Measurements from ENCODE around the gene IP6K2.

Gene IP6K2

DNA sequence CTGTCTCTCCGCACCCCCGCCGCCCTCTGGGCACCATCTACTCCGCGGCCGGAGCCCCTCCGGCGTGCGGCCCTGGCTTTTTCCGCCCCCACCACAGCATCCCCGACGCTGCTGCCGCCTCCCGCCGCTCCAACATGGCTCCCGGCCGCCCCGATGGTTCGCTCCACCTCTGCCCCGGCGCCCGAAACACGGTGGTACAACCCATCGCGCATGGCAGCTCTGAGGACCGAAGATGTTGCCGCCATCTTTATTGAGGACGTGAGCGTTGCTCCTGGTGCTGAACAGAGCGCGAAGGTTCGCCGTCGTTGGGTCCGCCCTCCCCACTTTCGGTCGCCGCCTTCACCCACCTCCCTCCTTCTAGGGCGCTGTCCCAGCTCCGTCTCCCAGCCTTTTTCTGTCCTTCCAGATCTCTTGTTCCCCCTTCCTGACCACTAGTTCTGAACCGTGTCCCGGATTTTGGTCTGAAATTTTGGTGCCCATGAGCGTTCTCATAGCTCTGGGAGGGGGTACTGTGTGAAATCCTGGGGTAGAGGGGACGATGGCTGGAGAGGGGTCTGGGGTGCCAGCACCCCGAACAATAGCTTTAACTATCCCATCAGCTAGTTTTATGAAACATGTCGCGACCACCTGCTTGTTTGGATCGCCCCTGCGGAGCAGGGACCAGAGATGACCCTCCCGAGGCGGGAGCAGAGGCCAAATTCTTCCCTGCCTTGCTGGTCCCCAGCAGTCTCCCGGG, 54.1 kb downstream of the IP6K2 start, which contains the start of gene CELSR3:
CELSR3 (minus strand) TSS at position 134 of the 736 bp plus-strand sequence. CDS start 252 bp downstream, outside the sequence.
- peak; percentile 66 for DNase-seq

DNA sequence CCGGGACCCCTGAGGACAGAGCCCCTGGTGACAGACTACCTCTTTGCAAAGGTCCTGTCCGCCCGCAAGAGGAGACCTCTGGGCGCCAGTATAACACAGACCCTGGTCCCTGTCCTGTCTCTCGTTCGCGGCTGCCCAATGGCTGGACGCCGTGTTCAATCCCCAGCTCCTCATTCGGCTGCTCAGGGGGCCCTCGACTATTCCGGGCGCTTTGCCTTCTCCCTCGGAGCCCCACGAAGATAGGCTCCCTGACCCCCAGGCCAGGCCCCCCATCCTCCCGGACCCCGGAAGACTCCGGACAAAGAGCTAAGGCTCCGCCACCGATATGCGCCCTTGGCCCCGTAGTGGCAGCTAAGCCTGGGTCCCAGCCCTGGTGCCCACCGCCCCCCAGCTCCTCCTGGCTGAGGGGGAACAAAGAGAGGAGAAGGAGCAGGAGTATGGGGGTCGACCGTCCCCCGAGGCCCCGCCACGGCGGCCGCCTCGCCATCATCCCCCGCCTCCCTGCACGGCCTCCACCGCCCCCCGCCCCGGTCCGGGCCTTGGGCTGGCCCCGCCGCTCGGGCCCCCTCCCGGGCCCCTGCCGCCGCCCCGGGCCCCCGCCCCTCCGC, 54.8 kb downstream of the IP6K2 start:
- DNase-seq = no peak

DNA sequence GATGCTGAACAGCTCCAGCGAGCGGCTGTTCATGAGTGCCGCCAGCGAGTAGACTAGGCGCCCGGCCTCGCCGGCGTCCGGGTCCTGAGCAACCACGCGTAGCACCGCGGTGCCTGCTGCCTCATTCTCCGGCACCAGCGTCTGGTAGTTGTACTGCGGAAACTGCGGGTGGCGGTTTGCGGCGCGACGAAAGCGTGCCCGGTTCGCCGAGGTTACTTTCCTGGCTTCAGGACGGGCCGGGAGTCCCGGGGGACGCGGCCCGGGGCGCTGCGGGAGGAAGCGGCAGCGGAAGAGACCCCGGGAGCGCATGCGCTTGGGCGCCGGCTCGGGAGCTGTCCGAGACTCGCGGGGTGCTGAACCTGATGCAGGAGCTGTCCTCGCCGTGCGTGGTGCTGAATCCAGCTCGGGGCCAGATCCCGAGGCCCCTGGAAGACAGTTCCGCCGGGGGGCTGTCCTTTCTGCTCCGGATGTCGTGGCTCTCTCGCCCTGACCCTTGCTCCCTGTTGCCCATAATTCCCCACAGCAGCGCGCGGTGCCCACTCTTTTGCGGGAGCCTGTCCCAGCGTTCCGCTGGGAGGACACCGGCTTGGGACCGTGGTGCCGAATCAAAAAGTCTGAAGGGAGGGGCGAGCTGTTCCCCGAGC, 55.4 kb downstream of the IP6K2 start:
- no peak for DNase-seq

DNA sequence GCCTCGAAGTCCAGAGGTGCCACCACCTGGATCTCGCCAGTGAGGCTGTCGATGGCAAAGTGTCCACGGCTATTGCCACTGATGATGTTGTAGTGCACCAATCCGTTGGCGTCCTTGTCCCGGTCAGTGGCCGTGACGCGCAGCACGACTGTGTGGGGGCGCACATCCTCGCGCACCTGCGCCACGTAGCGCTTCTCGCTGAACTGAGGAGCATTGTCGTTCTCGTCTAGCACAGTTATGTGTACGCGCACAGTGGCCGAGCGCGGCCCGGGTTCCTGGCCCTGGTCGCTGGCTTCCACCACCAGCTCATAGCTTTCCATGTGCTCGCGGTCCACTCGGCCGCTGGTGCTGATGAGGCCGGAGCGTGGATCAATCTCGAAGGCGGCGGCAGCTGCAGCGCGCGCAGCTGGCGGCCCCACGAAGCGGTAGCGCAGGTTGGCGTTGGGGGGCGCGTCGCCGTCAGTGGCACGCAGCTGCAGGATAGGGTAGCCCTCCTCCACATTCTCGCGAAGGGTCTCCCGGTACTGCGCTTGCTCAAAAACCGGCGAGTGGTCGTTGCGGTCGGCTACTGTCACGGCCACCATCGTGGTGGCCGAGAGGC, 56.1 kb downstream of the IP6K2 start:
- DNase-seq = no peak

DNA sequence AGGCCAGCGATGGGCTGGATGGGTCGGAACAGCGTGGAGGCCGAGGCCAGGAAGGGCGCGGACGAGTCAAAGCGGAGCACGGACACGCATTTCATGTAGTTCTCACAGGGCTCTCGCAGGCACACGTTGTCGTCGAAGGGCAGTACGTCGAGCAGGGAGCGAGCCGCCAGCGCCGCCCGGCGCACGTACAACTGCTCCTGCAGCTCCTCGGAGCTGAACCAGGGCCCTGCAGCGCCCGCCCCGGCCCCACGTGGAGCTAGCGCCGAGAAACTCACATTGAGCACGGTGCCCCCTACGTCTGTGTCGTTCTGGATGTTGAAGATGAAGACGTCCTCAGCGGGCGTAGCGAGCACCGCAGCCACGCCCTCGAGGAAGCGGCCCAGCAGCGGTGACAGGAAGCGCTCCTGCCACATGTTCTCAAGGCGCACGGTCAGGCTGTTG, 60.2 kb downstream of the IP6K2 start:
- DNase-seq = no peak

DNA sequence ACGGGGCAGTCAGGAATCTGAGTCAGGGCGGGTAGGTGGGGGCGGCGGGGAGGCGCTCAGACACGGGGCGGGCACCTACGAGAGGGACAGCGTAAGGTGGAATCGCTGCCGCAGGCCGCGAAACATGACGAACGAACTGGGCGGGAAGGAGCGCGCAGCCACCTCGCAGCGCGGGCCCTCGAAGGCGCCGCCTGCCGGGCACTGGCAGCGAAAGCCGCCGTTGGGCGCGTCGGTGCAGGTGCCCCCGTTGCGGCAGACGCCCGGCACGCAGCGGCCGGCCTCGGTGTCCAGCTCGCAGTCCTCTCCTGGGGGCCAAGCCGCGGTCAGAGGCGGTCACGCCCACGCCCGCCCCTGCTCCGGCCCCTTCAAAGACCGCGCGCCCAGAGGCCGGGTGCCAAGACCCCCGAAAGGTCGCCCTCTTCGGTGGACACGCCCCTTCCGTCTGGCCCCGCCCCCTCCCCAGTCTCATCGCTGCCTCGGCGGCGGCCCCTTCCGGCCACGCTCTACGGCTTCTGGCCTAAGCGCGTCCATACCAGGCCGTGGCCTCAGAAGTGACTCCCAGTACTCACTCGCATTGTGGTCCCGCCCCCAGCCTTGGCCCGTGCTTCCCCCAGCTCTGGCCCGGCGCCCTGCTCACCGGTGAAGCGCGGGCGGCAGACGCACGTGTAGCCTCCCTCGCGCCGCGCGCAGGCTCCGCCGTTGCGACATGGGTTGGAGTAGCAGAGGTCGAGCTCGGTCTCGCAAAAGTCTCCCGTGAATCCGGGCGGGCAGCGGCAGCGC, 60.8 kb downstream of the IP6K2 start:
- no peak for DNase-seq

DNA sequence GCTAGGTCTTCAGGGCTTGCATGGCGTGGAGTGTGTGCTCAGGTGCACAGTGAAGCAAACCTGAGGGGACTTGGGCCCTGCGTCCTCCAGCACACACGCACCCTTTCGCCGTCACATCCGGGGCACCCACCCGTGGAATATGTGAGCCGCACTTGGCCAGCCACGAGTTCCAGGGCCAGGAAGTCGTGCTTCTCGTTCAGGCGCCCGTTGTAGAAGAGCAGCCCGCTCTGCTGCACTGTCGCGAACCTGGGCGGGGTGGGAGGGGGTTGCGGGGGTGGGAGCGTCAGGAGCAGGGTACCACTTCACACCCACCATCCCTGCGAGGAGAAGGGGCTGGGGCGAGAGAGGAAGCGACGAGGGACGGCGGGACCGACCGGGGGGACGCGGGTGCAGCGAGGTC, 61.4 kb downstream of the IP6K2 start:
- DNase-seq = no peak

DNA sequence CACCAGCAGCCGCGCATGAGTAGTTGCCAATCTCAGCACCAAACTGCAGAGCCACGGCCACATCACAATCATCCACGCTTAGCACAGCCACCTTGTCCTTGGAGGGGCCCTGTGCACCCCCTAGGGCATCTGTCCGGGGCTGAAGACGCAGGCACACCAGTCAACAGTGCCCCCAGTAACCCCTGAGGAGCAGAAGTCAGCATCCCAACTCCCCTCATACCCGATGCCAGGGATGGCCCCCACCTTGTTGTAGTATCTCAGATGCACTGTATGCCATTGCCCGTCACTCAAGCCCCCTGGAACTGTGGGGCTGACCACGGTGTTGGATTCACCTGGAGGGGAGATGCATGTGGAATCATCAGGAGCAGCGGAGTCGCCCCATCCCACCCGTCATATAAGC, 62.0 kb downstream of the IP6K2 start:
- DNase-seq = no peak

DNA sequence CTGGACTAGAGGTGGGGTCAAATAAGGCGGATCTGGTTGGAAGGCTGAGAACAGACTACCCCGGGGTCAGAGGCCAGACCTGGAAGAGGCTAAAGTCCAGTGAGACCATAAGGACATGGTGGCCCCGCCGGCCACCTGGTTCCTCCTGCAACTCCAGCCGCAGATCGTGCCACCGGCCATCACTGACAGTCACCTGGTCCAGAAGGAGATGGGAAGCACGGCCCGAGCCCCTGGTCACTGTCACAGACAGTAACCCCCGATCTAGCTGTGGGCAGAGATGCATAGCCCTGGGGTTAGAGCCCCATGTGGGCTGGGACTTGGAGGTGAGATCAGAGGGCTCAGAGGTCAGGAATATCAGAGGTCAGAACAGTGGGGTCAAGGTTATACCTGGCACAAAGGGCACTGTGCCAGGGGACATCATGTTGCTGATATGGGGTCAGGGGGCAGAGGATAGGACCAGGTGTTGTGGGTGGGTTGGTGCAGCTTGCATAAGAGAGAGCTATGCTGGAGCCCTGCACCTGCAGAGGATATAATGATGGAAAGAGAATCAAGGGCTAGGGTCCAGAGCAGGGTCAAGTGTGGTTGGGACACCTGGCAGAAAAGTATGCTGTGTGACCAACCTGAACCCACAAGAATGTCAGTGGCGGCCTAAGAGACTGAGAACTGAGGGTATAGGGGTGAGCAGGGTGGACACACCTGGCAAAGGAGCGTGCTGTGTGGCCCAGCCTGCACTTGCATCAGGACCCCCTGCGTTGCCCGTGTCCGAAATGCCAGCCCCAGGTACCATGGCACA, 63.9 kb downstream of the IP6K2 start:
- DNase-seq = no peak

DNA sequence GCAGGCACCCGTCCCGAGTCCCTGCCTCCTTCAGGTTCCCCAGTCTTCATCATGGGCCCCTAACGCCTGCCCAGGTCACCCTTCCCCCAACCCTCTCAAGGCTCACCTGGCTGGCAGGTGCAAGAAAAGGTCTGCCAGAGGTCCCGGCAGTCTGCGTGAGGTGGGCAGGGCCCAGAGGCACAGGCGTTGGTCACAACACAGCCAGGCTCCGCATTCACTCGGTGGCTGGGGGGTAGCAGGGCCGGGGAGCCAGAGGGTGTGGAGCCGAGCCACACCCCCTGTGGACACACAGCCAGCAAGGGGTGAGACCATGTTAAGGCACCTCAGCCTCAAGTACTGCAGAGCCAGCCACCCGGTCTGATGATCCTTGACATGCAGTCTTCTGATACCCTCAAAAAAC, 65.2 kb downstream of the IP6K2 start:
- DNase-seq = no peak

DNA sequence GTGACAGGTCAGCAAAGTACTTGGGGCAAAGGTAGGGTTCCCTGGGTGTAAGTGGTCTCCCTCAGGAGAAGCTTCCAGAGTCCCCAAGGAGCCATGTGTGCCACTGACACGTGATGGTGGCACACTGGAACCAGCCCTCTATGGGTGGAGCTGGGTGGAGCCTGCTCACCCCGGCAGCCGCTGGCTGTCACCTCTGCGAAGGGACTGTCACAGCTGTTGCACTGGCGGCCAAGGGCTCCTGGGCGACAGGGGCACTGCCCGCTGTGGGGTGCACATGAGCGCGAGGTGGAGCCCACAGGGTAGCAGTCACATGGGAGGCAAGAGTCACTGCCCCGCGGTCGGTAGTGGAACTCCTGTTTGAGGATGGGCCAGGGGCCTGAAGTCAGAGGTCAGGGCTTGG, 66.3 kb downstream of the IP6K2 start:
- DNase-seq = no peak

DNA sequence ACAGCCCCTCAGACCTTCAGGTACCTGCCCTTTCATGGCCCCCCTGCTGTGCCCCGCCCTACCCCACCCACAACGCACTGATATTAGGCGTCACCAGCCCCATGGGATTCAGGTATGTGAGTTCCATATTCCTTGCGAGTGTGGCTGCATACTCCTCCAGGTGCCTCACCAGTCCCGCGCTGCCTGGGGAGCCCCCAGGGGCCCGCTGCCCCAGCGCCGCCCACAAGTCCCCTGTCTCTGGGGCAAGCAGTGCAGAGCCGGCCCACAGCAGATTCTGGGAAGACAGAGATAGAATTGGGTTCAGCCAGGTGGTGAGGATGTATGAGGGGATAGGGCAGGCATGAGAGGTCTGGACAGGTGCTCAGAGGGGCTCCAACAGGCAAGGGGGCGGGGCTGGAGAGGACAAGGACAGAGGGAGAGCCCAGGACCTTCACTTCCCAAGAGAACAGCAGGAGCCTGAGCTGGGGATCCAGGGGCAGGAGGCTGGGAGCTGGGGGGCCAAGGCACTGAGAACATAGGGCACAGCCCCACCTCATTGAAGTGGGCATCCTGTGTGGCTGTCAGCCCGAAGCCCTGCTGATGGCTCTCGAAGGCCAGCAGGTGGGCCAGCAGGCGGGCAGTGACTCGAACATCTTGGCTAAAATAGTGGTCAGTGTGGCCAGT, 68.7 kb downstream of the IP6K2 start:
- DNase-seq = no peak

DNA sequence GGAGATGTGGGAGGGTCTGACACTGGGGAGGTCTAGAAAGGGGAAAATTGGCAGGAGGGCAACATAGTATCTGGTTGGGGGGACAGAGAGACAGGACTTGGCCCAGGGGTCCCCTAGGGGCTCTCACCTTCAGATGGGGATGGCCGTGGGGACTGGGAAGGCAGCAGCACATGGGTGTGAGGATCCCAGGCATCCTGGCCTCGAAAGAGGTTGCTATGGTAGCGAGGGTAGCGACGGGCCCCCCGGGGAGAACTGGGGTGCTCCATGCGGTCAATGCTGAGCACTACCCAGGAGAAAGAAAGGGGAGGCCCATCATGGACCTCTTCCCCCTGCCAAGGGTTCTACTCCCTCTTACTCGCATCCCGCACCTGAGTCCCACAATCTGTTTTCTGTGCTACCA, 69.3 kb downstream of the IP6K2 start:
- DNase-seq = no peak

DNA sequence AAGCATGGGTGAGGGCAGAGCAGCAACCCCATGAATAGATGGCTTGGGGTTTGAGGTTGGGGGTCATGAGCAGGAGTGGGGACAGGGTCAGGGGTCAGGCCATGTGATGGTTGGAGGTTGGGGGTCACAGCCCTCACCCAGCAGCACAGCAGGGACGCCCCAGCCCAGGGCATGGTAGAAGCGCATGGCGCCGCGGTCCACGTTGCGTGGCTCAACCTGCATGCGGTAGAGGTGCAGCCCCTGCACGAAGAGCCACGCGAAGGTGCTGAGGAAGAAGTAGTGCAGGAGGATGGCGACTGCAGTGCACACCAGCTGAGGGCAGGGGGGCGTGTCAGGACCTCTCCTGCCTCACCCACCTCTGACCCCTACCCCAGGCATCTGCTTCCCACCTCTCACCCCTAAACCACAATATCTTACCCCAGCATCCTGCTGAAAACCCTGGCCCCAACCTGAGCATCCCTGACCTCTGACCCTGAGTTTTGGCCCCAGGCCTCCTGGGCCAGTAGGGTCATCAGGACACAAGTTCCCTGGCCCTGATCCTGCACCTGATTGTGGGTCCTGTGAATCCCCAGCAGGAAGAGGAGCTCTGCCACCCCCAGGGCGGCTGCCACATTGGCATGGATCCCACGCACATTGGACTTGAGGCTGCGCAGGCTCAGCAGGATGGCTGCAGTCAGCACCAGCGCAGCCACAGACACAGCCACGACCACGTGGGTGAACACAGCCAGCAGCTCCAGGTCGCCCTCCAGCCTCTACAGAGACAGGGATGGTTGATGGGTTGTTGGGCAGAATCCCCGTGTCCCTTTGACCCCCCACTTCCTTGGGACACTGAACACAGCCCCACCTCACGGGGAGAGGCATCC, 71.9 kb downstream of the IP6K2 start:
- no peak for DNase-seq

DNA sequence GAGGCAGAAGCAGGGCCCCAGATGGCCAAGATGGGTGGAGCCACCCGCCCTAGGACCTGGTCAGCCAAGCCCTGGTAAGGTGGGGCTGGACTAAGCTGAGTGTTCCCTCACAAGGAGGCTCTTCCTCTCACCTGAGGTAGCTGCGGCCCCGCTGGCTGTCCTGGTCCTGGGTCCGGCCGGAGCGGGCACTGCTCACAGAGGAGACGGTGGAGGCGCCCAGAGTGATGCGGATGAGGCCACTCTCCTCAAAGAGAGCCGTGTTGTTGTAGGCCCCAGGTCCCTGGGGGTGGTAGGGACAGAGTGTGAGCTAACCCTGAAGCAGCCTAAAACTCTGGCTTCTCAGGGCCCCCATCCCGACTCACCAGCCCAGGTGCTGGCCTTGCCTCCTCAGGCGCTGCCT, 74.4 kb downstream of the IP6K2 start:
- DNase-seq = no peak

DNA sequence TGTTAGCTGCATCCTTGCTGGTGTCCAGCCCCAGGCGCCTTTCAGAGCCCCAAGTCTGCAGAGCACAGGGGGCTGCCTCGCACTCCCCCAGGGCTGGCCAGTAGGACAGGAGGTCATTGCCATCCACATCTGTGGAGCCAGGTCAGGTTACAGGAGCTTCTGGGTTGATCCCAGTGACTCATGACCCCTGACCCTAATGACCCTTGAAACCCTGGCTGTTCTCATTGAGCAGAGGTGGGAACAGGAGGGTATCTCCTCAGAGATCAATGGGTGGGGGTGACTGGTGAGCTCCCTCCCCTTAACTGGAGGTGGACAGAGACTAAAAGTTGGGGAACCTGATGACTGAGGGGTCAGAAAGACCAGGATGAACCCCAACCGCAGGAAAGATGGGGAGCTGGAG, 75.6 kb downstream of the IP6K2 start:
- DNase-seq = no peak

DNA sequence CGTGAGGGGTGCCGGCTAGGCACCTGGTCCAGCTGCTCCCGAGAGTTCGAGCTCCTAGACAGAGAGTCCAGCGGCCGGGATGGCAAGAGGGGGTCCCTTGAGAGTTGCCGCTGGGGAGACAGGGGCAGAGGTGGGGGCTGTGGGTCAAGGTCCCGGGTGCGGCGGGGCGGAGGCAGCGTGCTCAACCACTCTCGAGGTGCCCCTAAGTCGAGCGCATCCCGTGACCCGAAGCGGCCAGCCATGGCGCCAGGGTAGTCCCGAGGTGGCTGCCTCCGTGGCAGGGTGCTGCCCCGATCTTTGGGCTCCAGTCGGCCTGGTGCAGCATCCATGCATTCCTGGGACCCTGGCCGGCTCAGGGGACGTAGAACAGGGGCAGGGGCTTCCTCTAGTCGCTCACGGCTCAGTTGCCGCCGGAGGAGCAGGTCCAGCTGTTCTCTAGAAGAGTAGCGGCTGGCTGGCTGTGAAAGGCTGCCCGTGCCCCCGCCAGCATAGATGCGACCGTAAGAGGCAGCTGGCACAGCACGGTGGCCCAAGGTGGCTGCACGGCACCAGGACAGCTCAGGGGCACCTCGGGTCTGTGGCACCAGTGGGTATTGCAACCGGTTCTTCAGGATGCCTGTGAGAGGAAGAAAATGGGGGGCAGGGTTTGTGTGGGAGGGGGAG, 76.9 kb downstream of the IP6K2 start:
- no peak for DNase-seq
